Fibroblast of lung (primary cell): Measurements from ENCODE around the gene MYO19. TPM values are rescaled to one million over a fixed set of nuclear protein-coding genes. Genes with fewer than 3 reads are reported as not detected.

Experiments used
- DNase-seq, 2 donors: peaks; one replicate each; pipeline versions ENCODE4 v3.0.0 to v3.0.0-alpha.2; 2010; ENCODE audit warnings: low read depth in 2 of 2
- H2AFZ ChIP-seq: 2 replicates; pipeline ENCODE4 v1.5.1; 2012; ENCODE audit warnings: low read length, control low read depth, inconsistent platforms
- H3K27ac ChIP-seq: 2 replicates; pipeline ENCODE4 v1.5.1; 2011; ENCODE audit warnings: low read length, control low read depth; ENCODE audit not compliant: insufficient read depth
- H3K27me3 ChIP-seq: 2 replicates; pipeline ENCODE4 v1.5.1; 2011; ENCODE audit warnings: mild to moderate bottlenecking, low read length; ENCODE audit not compliant: control insufficient read depth, insufficient read depth
- H3K36me3 ChIP-seq: 2 replicates; pipeline ENCODE4 v1.5.1; 2011; ENCODE audit warnings: low read length; ENCODE audit not compliant: control insufficient read depth, insufficient read depth
- H3K4me1 ChIP-seq: 2 replicates; pipeline ENCODE4 v1.5.1; 2011; ENCODE audit warnings: low read length; ENCODE audit not compliant: control insufficient read depth, insufficient read depth; ENCODE audit errors: extremely low read depth
- H3K4me2 ChIP-seq: 2 replicates; pipeline ENCODE4 v1.5.1; 2011; ENCODE audit warnings: low read length, control low read depth; ENCODE audit not compliant: insufficient read depth; ENCODE audit errors: extremely low read depth
- H3K4me3 ChIP-seq, 4 experiments: fragments of 200-600 bp in 1 of 4; sonication (generic) in 1 of 4; replicated peaks in 1 of 4; 2 replicates each; pipeline ENCODE4 v1.5.1; 2011 to 2016; ENCODE audit warnings: low read length in 4 of 4, low read depth in 3 of 4, mild to moderate bottlenecking in 3 of 4, control low read depth in 2 of 4, inconsistent platforms in 1 of 4, mixed read lengths in 1 of 4; ENCODE audit not compliant: insufficient read depth in 1 of 4; ENCODE audit errors: control extremely low read depth in 1 of 4
- H3K79me2 ChIP-seq: 2 replicates; pipeline ENCODE4 v1.5.1; 2012; ENCODE audit warnings: mild to moderate bottlenecking, low read length, inconsistent platforms; ENCODE audit not compliant: control insufficient read depth, insufficient read depth
- H3K9ac ChIP-seq: 2 replicates; pipeline ENCODE4 v1.5.1; 2011; ENCODE audit warnings: mild to moderate bottlenecking, low read length, control low read depth; ENCODE audit not compliant: insufficient read depth
- H3K9me3 ChIP-seq: 2 replicates; pipeline ENCODE4 v1.5.1; 2012; ENCODE audit warnings: low read depth, low read length; ENCODE audit not compliant: control insufficient read depth, insufficient read depth
- H4K20me1 ChIP-seq: 2 replicates; pipeline ENCODE4 v1.5.1; 2011; ENCODE audit warnings: low read length; ENCODE audit not compliant: control insufficient read depth, insufficient read depth; ENCODE audit errors: extremely low read depth
- CTCF ChIP-seq, 2 donors: IDR thresholded peaks in 1 of 2; conservative IDR thresholded peaks in 1 of 2; 1 replicate in 1 of 2; 2 replicates in 1 of 2; pipeline ENCODE4 v1.5.1; 2011 to 2012; ENCODE audit warnings: low read length in 2 of 2, control low read depth in 1 of 2, inconsistent platforms in 1 of 2, low read depth in 1 of 2, mild to moderate bottlenecking in 1 of 2
- EZH2 ChIP-seq: IDR thresholded peaks from 2 replicates; pipeline ENCODE4 v1.5.1; 2012; ENCODE audit warnings: low read length, control low read depth, mild to moderate bottlenecking; ENCODE audit errors: missing control alignments
- polyA plus RNA-seq, 2 donors: library from polyadenylated mRNA; depleted of rRNA in 1 of 2; stranded (reverse) in 1 of 2; unstranded in 1 of 2; fragments of >200 nt; gene quantifications; 2 replicates each; pipeline ENCODE4 v1.2.1, GENCODE V29; 2011 to 2012; ENCODE audit warnings: missing spikeins in 1 of 2
- total RNA-seq: library from RNA; depleted of rRNA; stranded (reverse); fragments of >200 nt; gene quantifications from 2 replicates; pipeline ENCODE4 v1.2.1, GENCODE V29; 2014

The MYO19 gene
- total and polyA plus RNA-seq, 2 donors (not counting 1 experiment from before 2014, with no cell fraction given) = 18.7 to 31.5 TPM

- Histone ChIP-seq H3K4me1 (peaks cover 4% of the 10 kb centered on the region), H3K27me3 (peaks cover 3% of the 10 kb centered on the region)
- TF ChIP-seq EZH2 (peak; percentile 64), CTCF (conservative IDR thresholded peaks at IDR 0.05 in 1 of 2, IDR thresholded peaks at IDR 0.05 in 1 of 2; ENCODE audit: low read depth in 1 of 2, low read length in 2 of 2) (peak; percentile 67 to 88)
Measured at GRCh38 chr17:36482611-36483504, 51.8 kb downstream of the MYO19 start.

GRCh38 chr17:36481829-36482228, 52.8 kb downstream of the MYO19 start:
- H3K27me3 ChIP-seq = peaks cover 3% of the 10 kb centered on the region
- H2AFZ ChIP-seq = no peak overlapping the region
- H4K20me1 ChIP-seq = no peaks in the 10 kb centered on the region
- no peak for DNase-seq
- H3K36me3 ChIP-seq = no peaks in the 10 kb centered on the region
- no peak overlapping the region for H3K27ac ChIP-seq
- peaks cover 2% of the 10 kb centered on the region for H3K4me1 ChIP-seq
- H3K4me3 ChIP-seq = no peak overlapping the region
- TF ChIP-seq EZH2 (no peak), CTCF (conservative IDR thresholded peaks at IDR 0.05 in 1 of 2, IDR thresholded peaks at IDR 0.05 in 1 of 2; ENCODE audit: low read depth in 1 of 2, low read length in 2 of 2) (no peak)
- no peaks in the 10 kb centered on the region for H3K9me3 ChIP-seq
- no peak overlapping the region for H3K4me2 ChIP-seq
- no peak overlapping the region for H3K9ac ChIP-seq
- peaks cover under 1% of the 10 kb centered on the region for H3K79me2 ChIP-seq

More at GRCh38 chr17:36482611-36483504, 51.8 kb downstream of the MYO19 start:
- H3K36me3 ChIP-seq = no peaks in the 10 kb centered on the region
- peak overlapping the region; percentile 77 for H2AFZ ChIP-seq
- H3K27ac ChIP-seq = no peak overlapping the region
- no peaks in the 10 kb centered on the region for H3K9me3 ChIP-seq
- peak overlapping the region; percentile 76 for H3K4me2 ChIP-seq
- DNase-seq = peak; percentile 64 to 74
- H4K20me1 ChIP-seq = no peaks in the 10 kb centered on the region
- no peak overlapping the region for H3K9ac ChIP-seq
- peak overlapping the region in 2 of 4 experiments; percentile 7 to 43 for H3K4me3 ChIP-seq
- peaks cover 5% of the 10 kb centered on the region for H3K79me2 ChIP-seq

GRCh38 chr17:36475346-36475970, 59.2 kb downstream of the MYO19 start:
- Histone ChIP-seq H4K20me1 (no peaks in the 10 kb centered on the region), H3K4me2 (no peak overlapping the region), H3K36me3 (no peaks in the 10 kb centered on the region), H3K4me3 (no peak overlapping the region), H3K9ac (no peak overlapping the region), H3K9me3 (no peaks in the 10 kb centered on the region), H3K27ac (no peak overlapping the region), H3K27me3 (no peaks in the 10 kb centered on the region), H3K4me1 (no peaks in the 10 kb centered on the region), H3K79me2 (no peaks in the 10 kb centered on the region), H2AFZ (no peak overlapping the region)
- no peak for DNase-seq
- no peak for TF ChIP-seq EZH2
- no peak for TF ChIP-seq CTCF (conservative IDR thresholded peaks at IDR 0.05 in 1 of 2, IDR thresholded peaks at IDR 0.05 in 1 of 2; ENCODE audit: low read depth in 1 of 2, low read length in 2 of 2)
